Effector memory CD8-positive, alpha-beta T cell (primary cell): ENCODE measurements around the gene PROCA1.
"Not testable (repeated sequence)": the region's sequence is repeated elsewhere in the genome, so short reads cannot be mapped to it uniquely, and the experiment has no call there.

Experiments
- ATAC-seq: fragments of 150-1000 bp; cut with Tn5 transposase; replicated peaks from 2 replicates; pipeline ENCODE4 v1.10.0; 2021; ENCODE audit warnings: mild to moderate bottlenecking, moderate library complexity
- DNase-seq, 3 experiments: peaks; one replicate each; pipeline ENCODE4 v3.0.0; 2021
- H3K27ac Mint-ChIP-seq, 2 donors: one replicate each; pipeline ENCODE4 v1.8.0; 2022; ENCODE audit warnings: mild to moderate bottlenecking in 2 of 2, mixed read lengths in 2 of 2, moderate library complexity in 2 of 2
- H3K27me3 Mint-ChIP-seq, 2 donors: one replicate each; pipeline ENCODE4 v1.8.0; 2022; ENCODE audit warnings: mixed read lengths in 2 of 2
- H3K36me3 Mint-ChIP-seq: one replicate; pipeline ENCODE4 v1.8.0; 2022; ENCODE audit warnings: mild to moderate bottlenecking, moderate library complexity, mixed read lengths; ENCODE audit not compliant: insufficient read depth
- H3K4me1 Mint-ChIP-seq, 2 donors: one replicate each; pipeline ENCODE4 v1.8.0; 2022; ENCODE audit warnings: low read depth in 2 of 2, mixed read lengths in 2 of 2
- H3K4me3 Mint-ChIP-seq, 2 donors: one replicate each; pipeline ENCODE4 v1.8.0; 2022; ENCODE audit warnings: mild to moderate bottlenecking in 2 of 2, mixed read lengths in 2 of 2, moderate library complexity in 2 of 2
- H3K9me3 Mint-ChIP-seq, 2 donors: one replicate each; pipeline ENCODE4 v1.8.0; 2022; ENCODE audit warnings: mixed read lengths in 2 of 2

The PROCA1 gene

GRCh38 chr17:28738680-28739384, 27.1 kb upstream of the PROCA1 start:
- ATAC-seq (peak; percentile 77), DNase-seq (no peak)
- peaks cover 19% of the 10 kb centered on the region for H3K36me3 Mint-ChIP-seq
- H3K27ac Mint-ChIP-seq: peak overlapping the region; percentile 7 to 65
- no peaks in the 10 kb centered on the region for H3K9me3 Mint-ChIP-seq
- H3K4me3 Mint-ChIP-seq: no peak overlapping the region
- H3K27me3 Mint-ChIP-seq: no peaks in the 10 kb centered on the region
- peaks cover 0 to 3% of the 10 kb centered on the region in 2 donors for H3K4me1 Mint-ChIP-seq

GRCh38 chr17:28737770-28738679, 26.3 kb upstream of the PROCA1 start:
- Mint-ChIP-seq H3K27ac (peak overlapping the region in 1 of 2 donors; percentile 65), H3K36me3 (peaks cover 14% of the 10 kb centered on the region), H3K4me1 (peaks cover 0 to 3% of the 10 kb centered on the region in 2 donors), H3K9me3 (no peaks in the 10 kb centered on the region), H3K4me3 (no peak overlapping the region), H3K27me3 (no peaks in the 10 kb centered on the region)
- no peak for DNase-seq
- ATAC-seq: peak; percentile 33

- H3K9me3 Mint-ChIP-seq: no peaks in the 10 kb centered on the region
- peaks cover 10% of the 10 kb centered on the region for H3K36me3 Mint-ChIP-seq
- H3K4me3 Mint-ChIP-seq: no peak overlapping the region
- DNase-seq: no peak
- no peak for ATAC-seq
- H3K27ac Mint-ChIP-seq: no peak overlapping the region
- H3K27me3 Mint-ChIP-seq: no peaks in the 10 kb centered on the region
- peaks cover 0 to 3% of the 10 kb centered on the region in 2 donors for H3K4me1 Mint-ChIP-seq
Observed at GRCh38 chr17:28737316-28737715, 25.6 kb upstream of the PROCA1 start.

- not testable (repeated sequence) for H3K9me3 Mint-ChIP-seq, ATAC-seq, H3K27me3 Mint-ChIP-seq, H3K27ac Mint-ChIP-seq, H3K4me3 Mint-ChIP-seq, H3K36me3 Mint-ChIP-seq, DNase-seq, H3K4me1 Mint-ChIP-seq
Observed at GRCh38 chr17:28735913-28736769, 24.5 kb upstream of the PROCA1 start.

GRCh38 chr17:28735242-28735722, 23.6 kb upstream of the PROCA1 start:
- Mint-ChIP-seq H3K27ac (no peak overlapping the region), H3K4me3 (no peak overlapping the region), H3K27me3 (no peaks in the 10 kb centered on the region), H3K4me1 (peaks cover 0 to 3% of the 10 kb centered on the region in 2 donors), H3K9me3 (no peaks in the 10 kb centered on the region), H3K36me3 (peaks cover 5% of the 10 kb centered on the region)
- no peak for ATAC-seq
- no peak for DNase-seq

GRCh38 chr17:28734712-28735241, 23.1 kb upstream of the PROCA1 start:
- peaks cover 5% of the 10 kb centered on the region for H3K36me3 Mint-ChIP-seq

GRCh38 chr17:28733346-28733745, 21.7 kb upstream of the PROCA1 start:
- Mint-ChIP-seq H3K36me3 (peaks cover 11% of the 10 kb centered on the region), H3K9me3 (no peaks in the 10 kb centered on the region), H3K4me3 (no peak overlapping the region), H3K4me1 (peaks cover 3% of the 10 kb centered on the region in 2 donors), H3K27me3 (no peaks in the 10 kb centered on the region), H3K27ac (no peak overlapping the region)
- DNase-seq (no peak), ATAC-seq (no peak)

More at GRCh38 chr17:28734712-28735241, 23.1 kb upstream of the PROCA1 start:
- Mint-ChIP-seq H3K27me3 (no peaks in the 10 kb centered on the region), H3K27ac (no peak overlapping the region), H3K4me3 (no peak overlapping the region), H3K9me3 (no peaks in the 10 kb centered on the region), H3K4me1 (peaks cover 0 to 3% of the 10 kb centered on the region in 2 donors)
- ATAC-seq: no peak
- DNase-seq: no peak

- Mint-ChIP-seq H3K36me3 (peaks cover 40% of the 10 kb centered on the region), H3K27ac (no peak overlapping the region)
- no peak for ATAC-seq
Observed at GRCh38 chr17:28729950-28730330, 18.3 kb upstream of the PROCA1 start.

GRCh38 chr17:28728364-28729200, 16.9 kb upstream of the PROCA1 start, which contains the start of gene NEK8:
Gene NEK8, plus strand, starts transcription at chr17:28728788. Its CDS starts 26 bp downstream, at chr17:28728814.
- peaks cover 47% of the 10 kb centered on the region for H3K36me3 Mint-ChIP-seq
- DNase-seq (peak; percentile 99 to 100 (median 99)), ATAC-seq (peak; percentile 63)
- H3K4me1 Mint-ChIP-seq: peaks cover 32 to 38% of the 10 kb centered on the region in 2 donors
- H3K4me3 Mint-ChIP-seq: peak within 1 kb of the TSS; percentile 99 to 100
- no peaks in the 10 kb centered on the region for H3K27me3 Mint-ChIP-seq
- no peaks in the 10 kb centered on the region for H3K9me3 Mint-ChIP-seq
- peak within 1 kb of the TSS; percentile 98 to 99 for H3K27ac Mint-ChIP-seq

More at GRCh38 chr17:28729950-28730330, 18.3 kb upstream of the PROCA1 start:
- H3K4me3 Mint-ChIP-seq: no peak overlapping the region
- no peak for DNase-seq
- no peaks in the 10 kb centered on the region for H3K9me3 Mint-ChIP-seq
- H3K27me3 Mint-ChIP-seq: no peaks in the 10 kb centered on the region
- peaks cover 25 to 30% of the 10 kb centered on the region in 2 donors for H3K4me1 Mint-ChIP-seq

GRCh38 chr17:28726627-28727491, 15.2 kb upstream of the PROCA1 start:
- peak overlapping the region; percentile 98 to 99 for H3K27ac Mint-ChIP-seq
- no peaks in the 10 kb centered on the region for H3K27me3 Mint-ChIP-seq
- H3K9me3 Mint-ChIP-seq: no peaks in the 10 kb centered on the region
- H3K36me3 Mint-ChIP-seq: peaks cover 64% of the 10 kb centered on the region
- ATAC-seq (peak; percentile 48), DNase-seq (peak; percentile 91 to 93 (median 92))
- peaks cover 37 to 41% of the 10 kb centered on the region in 2 donors for H3K4me1 Mint-ChIP-seq
- H3K4me3 Mint-ChIP-seq: peak overlapping the region; percentile 99 to 100

- Mint-ChIP-seq H3K4me1 (peaks cover 38 to 43% of the 10 kb centered on the region in 2 donors), H3K27ac (peak within 1 kb of the TSS; percentile 98 to 99), H3K9me3 (no peaks in the 10 kb centered on the region), H3K4me3 (peak within 1 kb of the TSS; percentile 99 to 100), H3K27me3 (no peaks in the 10 kb centered on the region), H3K36me3 (peaks cover 71% of the 10 kb centered on the region)
- ATAC-seq (peak; percentile 39), DNase-seq (peak; percentile 59 to 71 (median 69))
Observed at GRCh38 chr17:28726226-28726626, 14.5 kb upstream of the PROCA1 start, which contains the start of gene TLCD1. Gene TLCD1, minus strand, starts transcription at chr17:28726233. Its CDS starts 136 bp downstream, at chr17:28726097.
